ENCODE results near the gene DPH3. TPM values are rescaled to one million over a fixed set of nuclear protein-coding genes. Genes with fewer than 3 reads are reported as not detected.

The DPH3 gene
- total RNA-seq, 4 donors from 2014 or later: 4.6 to 8.1 (median 5.7) TPM

- no peak for TF ChIP-seq POLR2A (IDR thresholded peaks at IDR 0.05)
- TF ChIP-seq CTCF (IDR thresholded peaks at IDR 0.05): no peak
- DNase-seq (ENCODE audit: low spot score in 2 of 2): no peak
- intact Hi-C loops (cut with DNase I; ENCODE audit: low total_unique reads): no loop called here
- H3K4me3 ChIP-seq (ENCODE audit: low read depth, poor library complexity, severe bottlenecking): no peak overlapping the region
- WGBS, 2 donors: 88 to 92% methylated on average over 5 of the region's 5 CpGs
These were observed 43.2 kb upstream of the DPH3 start for GRCh38 chr3:16307832-16308531.

- TF ChIP-seq POLR2A (IDR thresholded peaks at IDR 0.05) (no peak), CTCF (IDR thresholded peaks at IDR 0.05) (no peak)
- H3K4me3 ChIP-seq (ENCODE audit: low read depth, poor library complexity, severe bottlenecking): no peak overlapping the region
- intact Hi-C loops (cut with DNase I; ENCODE audit: low total_unique reads): no loop called here
- DNase-seq (ENCODE audit: low spot score in 2 of 2): no peak
- WGBS, 2 donors: 89 to 97% methylated on average over 7 of the region's 7 CpGs
These were observed 40.4 kb upstream of the DPH3 start for GRCh38 chr3:16305111-16305541.

GRCh38 chr3:16304061-16305010, 39.6 kb upstream of the DPH3 start:
- intact Hi-C loops (cut with DNase I; ENCODE audit: low total_unique reads): no loop called here
- WGBS, 2 donors: 93 to 95% methylated on average over 2 of the region's 2 CpGs
- no peak for DNase-seq (ENCODE audit: low spot score in 2 of 2)
- H3K4me3 ChIP-seq (ENCODE audit: low read depth, poor library complexity, severe bottlenecking): no peak overlapping the region
- TF ChIP-seq POLR2A (IDR thresholded peaks at IDR 0.05): no peak
- TF ChIP-seq CTCF (IDR thresholded peaks at IDR 0.05): no peak

- no peak for TF ChIP-seq CTCF (IDR thresholded peaks at IDR 0.05)
- TF ChIP-seq POLR2A (IDR thresholded peaks at IDR 0.05): no peak
- no peak overlapping the region for H3K4me3 ChIP-seq (ENCODE audit: low read depth, poor library complexity, severe bottlenecking)
- 60 to 78% methylated on average over 2 of the region's 2 CpGs for WGBS, 2 donors
These were observed 38.4 kb upstream of the DPH3 start for GRCh38 chr3:16303037-16303575.

GRCh38 chr3:16302082-16302631, 37.4 kb upstream of the DPH3 start:
- WGBS, 2 donors: 64 to 70% methylated on average over 6 of the region's 6 CpGs
- intact Hi-C loops (cut with DNase I; ENCODE audit: low total_unique reads): no loop called here
- no peak overlapping the region for H3K4me3 ChIP-seq (ENCODE audit: low read depth, poor library complexity, severe bottlenecking)
- TF ChIP-seq CTCF (IDR thresholded peaks at IDR 0.05) (no peak), POLR2A (IDR thresholded peaks at IDR 0.05) (no peak)
- DNase-seq (ENCODE audit: low spot score in 2 of 2): no peak

More at GRCh38 chr3:16303037-16303575, 38.4 kb upstream of the DPH3 start:
- intact Hi-C loops (cut with DNase I; ENCODE audit: low total_unique reads): no loop called here
- no peak for DNase-seq (ENCODE audit: low spot score in 2 of 2)
